ENCODE results near the gene QPRT. TPM values are rescaled to one million over a fixed set of nuclear protein-coding genes. Genes with fewer than 3 reads are reported as not detected.

QPRT gene
- total and polyA plus RNA-seq, 2 experiments from 2014 or later: 65.4 to 128 TPM

- TF ChIP-seq CREB1 (CRISPR knock-in tag; IDR thresholded peaks at IDR 0.05; ENCODE audit: low read depth) (no peak), POLR2AphosphoS5 (IDR thresholded peaks at IDR 0.05; ENCODE audit: low read depth) (no peak), JUNB (IDR thresholded peaks at IDR 0.05; ENCODE audit: unreplicated experiment) (no peak), NANOG (IDR thresholded peaks at IDR 0.05; ENCODE audit: borderline replicate concordance) (no peak)
Measured at GRCh38 chr16:29643596-29643995, 35.4 kb upstream of the QPRT start (continued).

GRCh38 chr16:29644338-29644857 is 34.6 kb upstream of the QPRT start:
- no peaks in the 10 kb centered on the region for H3K36me3 ChIP-seq (ENCODE audit: insufficient read depth)
- no peak overlapping the region for H3K27ac Mint-ChIP-seq
- H4K20me1 ChIP-seq (replicated peaks; ENCODE audit: insufficient read depth): no peaks in the 10 kb centered on the region
- H2AFZ ChIP-seq: peak overlapping the region; percentile 59; the same call in 1 of the 2 replicates
- no peaks in the 10 kb centered on the region for H3K36me3 Mint-ChIP-seq (ENCODE audit: low read depth)
- no peaks in the 10 kb centered on the region for H3K27me3 ChIP-seq (ENCODE audit: insufficient read depth)
- no peak overlapping the region for H3K4me2 ChIP-seq
- peaks cover under 1% of the 10 kb centered on the region for H3K4me1 Mint-ChIP-seq
- ATAC-seq: no peak
- no peaks in the 10 kb centered on the region for H3K9me3 Mint-ChIP-seq
- H3K4me1 ChIP-seq (ENCODE audit: insufficient read depth): peaks cover 3% of the 10 kb centered on the region
- H3K27ac ChIP-seq (ENCODE audit: low read depth): no peak overlapping the region
- DNase-seq (ENCODE audit: low spot score): no peak
- peaks cover 2% of the 10 kb centered on the region for H3K27me3 Mint-ChIP-seq (ENCODE audit: insufficient read depth, low read depth, poor library complexity)
- H3K9me2 ChIP-seq (ENCODE audit: insufficient read depth): no peaks in the 10 kb centered on the region
- H3K79me2 ChIP-seq (replicated peaks; ENCODE audit: insufficient read depth): no peaks in the 10 kb centered on the region
- TF ChIP-seq CREB1 (CRISPR knock-in tag; IDR thresholded peaks at IDR 0.05; ENCODE audit: low read depth) (no peak), STAT1 (IDR thresholded peaks at IDR 0.05; ENCODE audit: unreplicated experiment) (no peak), POLR2AphosphoS5 (IDR thresholded peaks at IDR 0.05; ENCODE audit: low read depth) (no peak), ZNF331 (CRISPR knock-in tag; IDR thresholded peaks at IDR 0.05; ENCODE audit: low read depth) (no peak), ZNF114 (CRISPR knock-in tag; IDR thresholded peaks at IDR 0.05) (no peak), EZH2 (IDR thresholded peaks at IDR 0.05; ENCODE audit: low read depth, unreplicated experiment) (no peak), NANOG (IDR thresholded peaks at IDR 0.05; ENCODE audit: borderline replicate concordance) (no peak), EZH2phosphoT487 (IDR thresholded peaks at IDR 0.05; ENCODE audit: unreplicated experiment) (no peak), JUNB (IDR thresholded peaks at IDR 0.05; ENCODE audit: unreplicated experiment) (no peak)
- TF ChIP-seq, protein P1, sequence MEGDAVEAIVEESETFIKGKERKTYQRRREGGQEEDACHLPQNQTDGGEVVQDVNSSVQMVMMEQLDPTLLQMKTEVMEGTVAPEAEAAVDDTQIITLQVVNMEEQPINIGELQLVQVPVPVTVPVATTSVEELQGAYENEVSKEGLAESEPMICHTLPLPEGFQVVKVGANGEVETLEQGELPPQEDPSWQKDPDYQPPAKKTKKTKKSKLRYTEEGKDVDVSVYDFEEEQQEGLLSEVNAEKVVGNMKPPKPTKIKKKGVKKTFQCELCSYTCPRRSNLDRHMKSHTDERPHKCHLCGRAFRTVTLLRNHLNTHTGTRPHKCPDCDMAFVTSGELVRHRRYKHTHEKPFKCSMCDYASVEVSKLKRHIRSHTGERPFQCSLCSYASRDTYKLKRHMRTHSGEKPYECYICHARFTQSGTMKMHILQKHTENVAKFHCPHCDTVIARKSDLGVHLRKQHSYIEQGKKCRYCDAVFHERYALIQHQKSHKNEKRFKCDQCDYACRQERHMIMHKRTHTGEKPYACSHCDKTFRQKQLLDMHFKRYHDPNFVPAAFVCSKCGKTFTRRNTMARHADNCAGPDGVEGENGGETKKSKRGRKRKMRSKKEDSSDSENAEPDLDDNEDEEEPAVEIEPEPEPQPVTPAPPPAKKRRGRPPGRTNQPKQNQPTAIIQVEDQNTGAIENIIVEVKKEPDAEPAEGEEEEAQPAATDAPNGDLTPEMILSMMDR (conservative IDR thresholded peaks at IDR 0.05; ENCODE audit: low read depth in 2 of 2): no peak
- TF ChIP-seq, protein P2, sequence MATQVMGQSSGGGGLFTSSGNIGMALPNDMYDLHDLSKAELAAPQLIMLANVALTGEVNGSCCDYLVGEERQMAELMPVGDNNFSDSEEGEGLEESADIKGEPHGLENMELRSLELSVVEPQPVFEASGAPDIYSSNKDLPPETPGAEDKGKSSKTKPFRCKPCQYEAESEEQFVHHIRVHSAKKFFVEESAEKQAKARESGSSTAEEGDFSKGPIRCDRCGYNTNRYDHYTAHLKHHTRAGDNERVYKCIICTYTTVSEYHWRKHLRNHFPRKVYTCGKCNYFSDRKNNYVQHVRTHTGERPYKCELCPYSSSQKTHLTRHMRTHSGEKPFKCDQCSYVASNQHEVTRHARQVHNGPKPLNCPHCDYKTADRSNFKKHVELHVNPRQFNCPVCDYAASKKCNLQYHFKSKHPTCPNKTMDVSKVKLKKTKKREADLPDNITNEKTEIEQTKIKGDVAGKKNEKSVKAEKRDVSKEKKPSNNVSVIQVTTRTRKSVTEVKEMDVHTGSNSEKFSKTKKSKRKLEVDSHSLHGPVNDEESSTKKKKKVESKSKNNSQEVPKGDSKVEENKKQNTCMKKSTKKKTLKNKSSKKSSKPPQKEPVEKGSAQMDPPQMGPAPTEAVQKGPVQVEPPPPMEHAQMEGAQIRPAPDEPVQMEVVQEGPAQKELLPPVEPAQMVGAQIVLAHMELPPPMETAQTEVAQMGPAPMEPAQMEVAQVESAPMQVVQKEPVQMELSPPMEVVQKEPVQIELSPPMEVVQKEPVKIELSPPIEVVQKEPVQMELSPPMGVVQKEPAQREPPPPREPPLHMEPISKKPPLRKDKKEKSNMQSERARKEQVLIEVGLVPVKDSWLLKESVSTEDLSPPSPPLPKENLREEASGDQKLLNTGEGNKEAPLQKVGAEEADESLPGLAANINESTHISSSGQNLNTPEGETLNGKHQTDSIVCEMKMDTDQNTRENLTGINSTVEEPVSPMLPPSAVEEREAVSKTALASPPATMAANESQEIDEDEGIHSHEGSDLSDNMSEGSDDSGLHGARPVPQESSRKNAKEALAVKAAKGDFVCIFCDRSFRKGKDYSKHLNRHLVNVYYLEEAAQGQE (IDR thresholded peaks at IDR 0.05; ENCODE audit: unreplicated experiment): no peak
- TF ChIP-seq, protein P3, sequence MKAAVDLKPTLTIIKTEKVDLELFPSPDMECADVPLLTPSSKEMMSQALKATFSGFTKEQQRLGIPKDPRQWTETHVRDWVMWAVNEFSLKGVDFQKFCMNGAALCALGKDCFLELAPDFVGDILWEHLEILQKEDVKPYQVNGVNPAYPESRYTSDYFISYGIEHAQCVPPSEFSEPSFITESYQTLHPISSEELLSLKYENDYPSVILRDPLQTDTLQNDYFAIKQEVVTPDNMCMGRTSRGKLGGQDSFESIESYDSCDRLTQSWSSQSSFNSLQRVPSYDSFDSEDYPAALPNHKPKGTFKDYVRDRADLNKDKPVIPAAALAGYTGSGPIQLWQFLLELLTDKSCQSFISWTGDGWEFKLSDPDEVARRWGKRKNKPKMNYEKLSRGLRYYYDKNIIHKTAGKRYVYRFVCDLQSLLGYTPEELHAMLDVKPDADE (IDR thresholded peaks at IDR 0.05): no peak
- TF ChIP-seq, protein P4, sequence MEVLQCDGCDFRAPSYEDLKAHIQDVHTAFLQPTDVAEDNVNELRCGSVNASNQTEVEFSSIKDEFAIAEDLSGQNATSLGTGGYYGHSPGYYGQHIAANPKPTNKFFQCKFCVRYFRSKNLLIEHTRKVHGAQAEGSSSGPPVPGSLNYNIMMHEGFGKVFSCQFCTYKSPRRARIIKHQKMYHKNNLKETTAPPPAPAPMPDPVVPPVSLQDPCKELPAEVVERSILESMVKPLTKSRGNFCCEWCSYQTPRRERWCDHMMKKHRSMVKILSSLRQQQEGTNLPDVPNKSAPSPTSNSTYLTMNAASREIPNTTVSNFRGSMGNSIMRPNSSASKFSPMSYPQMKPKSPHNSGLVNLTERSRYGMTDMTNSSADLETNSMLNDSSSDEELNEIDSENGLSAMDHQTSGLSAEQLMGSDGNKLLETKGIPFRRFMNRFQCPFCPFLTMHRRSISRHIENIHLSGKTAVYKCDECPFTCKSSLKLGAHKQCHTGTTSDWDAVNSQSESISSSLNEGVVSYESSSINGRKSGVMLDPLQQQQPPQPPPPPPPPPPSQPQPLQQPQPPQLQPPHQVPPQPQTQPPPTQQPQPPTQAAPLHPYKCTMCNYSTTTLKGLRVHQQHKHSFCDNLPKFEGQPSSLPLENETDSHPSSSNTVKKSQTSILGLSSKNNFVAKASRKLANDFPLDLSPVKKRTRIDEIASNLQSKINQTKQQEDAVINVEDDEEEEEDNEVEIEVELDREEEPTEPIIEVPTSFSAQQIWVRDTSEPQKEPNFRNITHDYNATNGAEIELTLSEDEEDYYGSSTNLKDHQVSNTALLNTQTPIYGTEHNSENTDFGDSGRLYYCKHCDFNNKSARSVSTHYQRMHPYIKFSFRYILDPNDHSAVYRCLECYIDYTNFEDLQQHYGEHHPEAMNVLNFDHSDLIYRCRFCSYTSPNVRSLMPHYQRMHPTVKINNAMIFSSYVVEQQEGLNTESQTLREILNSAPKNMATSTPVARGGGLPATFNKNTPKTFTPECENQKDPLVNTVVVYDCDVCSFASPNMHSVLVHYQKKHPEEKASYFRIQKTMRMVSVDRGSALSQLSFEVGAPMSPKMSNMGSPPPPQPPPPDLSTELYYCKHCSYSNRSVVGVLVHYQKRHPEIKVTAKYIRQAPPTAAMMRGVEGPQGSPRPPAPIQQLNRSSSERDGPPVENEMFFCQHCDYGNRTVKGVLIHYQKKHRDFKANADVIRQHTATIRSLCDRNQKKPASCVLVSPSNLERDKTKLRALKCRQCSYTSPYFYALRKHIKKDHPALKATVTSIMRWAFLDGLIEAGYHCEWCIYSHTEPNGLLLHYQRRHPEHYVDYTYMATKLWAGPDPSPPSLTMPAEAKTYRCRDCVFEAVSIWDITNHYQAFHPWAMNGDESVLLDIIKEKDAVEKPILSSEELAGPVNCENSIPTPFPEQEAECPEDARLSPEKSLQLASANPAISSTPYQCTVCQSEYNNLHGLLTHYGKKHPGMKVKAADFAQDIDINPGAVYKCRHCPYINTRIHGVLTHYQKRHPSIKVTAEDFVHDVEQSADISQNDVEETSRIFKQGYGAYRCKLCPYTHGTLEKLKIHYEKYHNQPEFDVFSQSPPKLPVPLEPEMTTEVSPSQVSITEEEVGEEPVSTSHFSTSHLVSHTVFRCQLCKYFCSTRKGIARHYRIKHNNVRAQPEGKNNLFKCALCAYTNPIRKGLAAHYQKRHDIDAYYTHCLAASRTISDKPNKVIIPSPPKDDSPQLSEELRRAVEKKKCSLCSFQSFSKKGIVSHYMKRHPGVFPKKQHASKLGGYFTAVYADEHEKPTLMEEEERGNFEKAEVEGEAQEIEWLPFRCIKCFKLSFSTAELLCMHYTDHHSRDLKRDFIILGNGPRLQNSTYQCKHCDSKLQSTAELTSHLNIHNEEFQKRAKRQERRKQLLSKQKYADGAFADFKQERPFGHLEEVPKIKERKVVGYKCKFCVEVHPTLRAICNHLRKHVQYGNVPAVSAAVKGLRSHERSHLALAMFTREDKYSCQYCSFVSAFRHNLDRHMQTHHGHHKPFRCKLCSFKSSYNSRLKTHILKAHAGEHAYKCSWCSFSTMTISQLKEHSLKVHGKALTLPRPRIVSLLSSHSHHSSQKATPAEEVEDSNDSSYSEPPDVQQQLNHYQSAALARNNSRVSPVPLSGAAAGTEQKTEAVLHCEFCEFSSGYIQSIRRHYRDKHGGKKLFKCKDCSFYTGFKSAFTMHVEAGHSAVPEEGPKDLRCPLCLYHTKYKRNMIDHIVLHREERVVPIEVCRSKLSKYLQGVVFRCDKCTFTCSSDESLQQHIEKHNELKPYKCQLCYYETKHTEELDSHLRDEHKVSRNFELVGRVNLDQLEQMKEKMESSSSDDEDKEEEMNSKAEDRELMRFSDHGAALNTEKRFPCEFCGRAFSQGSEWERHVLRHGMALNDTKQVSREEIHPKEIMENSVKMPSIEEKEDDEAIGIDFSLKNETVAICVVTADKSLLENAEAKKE (CRISPR knock-in tag; IDR thresholded peaks at IDR 0.05): no peak
- H3F3A ChIP-seq (replicated peaks; ENCODE audit: low read depth): peaks cover 9% of the 10 kb centered on the region; the same call in 1 of the 2 replicates
- H3K4me3 Mint-ChIP-seq: no peak overlapping the region
- H3K4me3 ChIP-seq: no peak overlapping the region

All from GM23338 (cell line).